ENCODE results near the gene KCNC4.

- TF ChIP-seq CTCF (conservative IDR thresholded peaks at IDR 0.05 in 1 of 2, IDR thresholded peaks at IDR 0.05 in 1 of 2; ENCODE audit: low read depth in 1 of 2, low read length in 2 of 2) (no peak), EZH2 (IDR thresholded peaks at IDR 0.05; ENCODE audit: low read length, missing control alignments) (no peak)
Measured at GRCh38 chr1:110205156-110205555, 5.0 kb upstream of the KCNC4 start.
